HepG2 (cell line): ENCODE data around the gene CDK3. TPM values are rescaled to one million over a fixed set of nuclear protein-coding genes. Genes with fewer than 3 reads are reported as not detected.

Source experiments
- FOXK2 ChIP-seq: fragments of 450-650 bp; IDR thresholded peaks from 2 replicates; pipeline ENCODE4 v1.6.1; 2016
- HMG20A ChIP-seq: IDR thresholded peaks from 2 replicates; pipeline ENCODE4 v1.6.1; 2016; ENCODE audit warnings: borderline replicate concordance
- IRX3 ChIP-seq: sonication (generic); formaldehyde crosslinking; IDR thresholded peaks from 2 replicates; pipeline ENCODE4 v1.8.1; 2023; ENCODE audit warnings: mild to moderate bottlenecking, low read depth, missing genetic modification reagents, borderline replicate concordance
- MTERF4 ChIP-seq: sonication (generic); formaldehyde crosslinking; IDR thresholded peaks from 2 replicates; pipeline ENCODE4 v1.8.0; 2023; ENCODE audit warnings: mild to moderate bottlenecking, missing genetic modification reagents
- PAWR ChIP-seq: sonication (generic); formaldehyde crosslinking; IDR thresholded peaks from 2 replicates; pipeline ENCODE4 v1.4.0; 2020; ENCODE audit warnings: missing genetic modification reagents, mild to moderate bottlenecking, borderline replicate concordance
- SNAPC5 ChIP-seq: sonication (generic); formaldehyde crosslinking; IDR thresholded peaks from 2 replicates; pipeline ENCODE4 v1.8.1; 2023; ENCODE audit warnings: mild to moderate bottlenecking, missing genetic modification reagents, borderline replicate concordance
- THAP7 ChIP-seq: sonication (generic); formaldehyde crosslinking; IDR thresholded peaks from 2 replicates; pipeline ENCODE4 v1.8.1; 2023; ENCODE audit warnings: mild to moderate bottlenecking, missing genetic modification reagents
- ZBTB10 ChIP-seq: sonication (generic); formaldehyde crosslinking; IDR thresholded peaks from 2 replicates; pipeline ENCODE4 v1.4.0; 2020; ENCODE audit warnings: missing genetic modification reagents, borderline replicate concordance
- ZBTB49 ChIP-seq: sonication (generic); formaldehyde crosslinking; IDR thresholded peaks from 2 replicates; pipeline ENCODE4 v1.4.0; 2020; ENCODE audit warnings: missing genetic modification reagents, borderline replicate concordance
- ZNF142 ChIP-seq: sonication (generic); formaldehyde crosslinking; IDR thresholded peaks from 2 replicates; pipeline ENCODE4 v1.4.0; 2020; ENCODE audit warnings: missing genetic modification reagents
- ZNF276 ChIP-seq: sonication (generic); formaldehyde crosslinking; IDR thresholded peaks from 2 replicates; pipeline ENCODE4 v1.4.0; 2020; ENCODE audit warnings: mild to moderate bottlenecking, low read depth, missing genetic modification reagents
- ZNF678 ChIP-seq: sonication (generic); formaldehyde crosslinking; IDR thresholded peaks from 2 replicates; pipeline ENCODE4 v1.4.0; 2020; ENCODE audit warnings: mild to moderate bottlenecking, missing genetic modification reagents
- ZNF749 ChIP-seq: sonication (generic); formaldehyde crosslinking; IDR thresholded peaks from 2 replicates; pipeline ENCODE4 v1.8.0; 2022; ENCODE audit warnings: mild to moderate bottlenecking, missing genetic modification reagents, moderate library complexity, borderline replicate concordance
- ZNF780A ChIP-seq: sonication (generic); formaldehyde crosslinking; IDR thresholded peaks from 2 replicates; pipeline ENCODE4 v1.8.0; 2022; ENCODE audit warnings: mild to moderate bottlenecking, missing genetic modification reagents, moderate library complexity
- ZSCAN22 ChIP-seq: sonication (generic); formaldehyde crosslinking; IDR thresholded peaks from 2 replicates; pipeline ENCODE4 v1.4.0; 2020; ENCODE audit warnings: mild to moderate bottlenecking, missing genetic modification reagents
- polyA plus RNA-seq, 8 experiments: library from polyadenylated mRNA; depleted of rRNA in 3 of 8; stranded (reverse) in 7 of 8; unstranded in 1 of 8; fragments of >200 nt; fragmentation: Illumina TruSeq in 4 of 8; extraction: Trizol in 4 of 8; gene quantifications; 2 replicates each; pipeline versions ENCODE4 v1.2.1 to v1.2.3, GENCODE V29; 2011 to 2016; ENCODE audit warnings: low read depth in 4 of 8, missing spikeins in 1 of 8, mixed read lengths in 1 of 8; ENCODE audit not compliant: insufficient read depth in 1 of 8
- total RNA-seq, 5 experiments: library from RNA; depleted of rRNA; stranded (reverse); fragments of >200 nt; fragmentation: Illumina TruSeq; extraction: Trizol; gene quantifications; 2 replicates each; pipeline ENCODE4 v1.2.3, GENCODE V29; 2016; ENCODE audit warnings: low read depth in 1 of 5

CDK3 gene
- total and polyA plus RNA-seq, 2 of the 13 experiments (the other 11 are each of a cell fraction or from before 2014, with no cell fraction given) = 5.8 to 11.4 TPM

- TF ChIP-seq ZNF276 (no peak), ZBTB10 (CRISPR knock-in tag) (no peak), ZNF780A (CRISPR knock-in tag) (no peak), MTERF4 (CRISPR knock-in tag) (no peak), PAWR (CRISPR knock-in tag) (no peak), SNAPC5 (no peak), THAP7 (CRISPR knock-in tag) (no peak), ZBTB49 (no peak), ZNF749 (no peak), IRX3 (CRISPR knock-in tag) (no peak), FOXK2 (no peak), HMG20A (CRISPR knock-in tag) (0 out of 2 replicates have a peak, but pooled peaks have one; percentile 5), ZNF678 (CRISPR knock-in tag) (no peak), ZNF142 (CRISPR knock-in tag) (no peak), ZSCAN22 (CRISPR knock-in tag) (no peak)
Measured at GRCh38 chr17:76032780-76033108, 32.1 kb downstream of the CDK3 start (continued).
